NCI-H446 (cell line): ENCODE results near the gene PKD2.
"Not testable (repeated sequence)": the region's sequence is repeated elsewhere in the genome, so short reads cannot be mapped to it uniquely, and the experiment has no call there.

Source experiments
- DNase-seq, 2 experiments: peaks; one replicate each; lab custom pipeline; 2025; lab: John Stamatoyannopoulos, UW

Gene PKD2

GRCh38 chr4:87986508-87986907 is 20.9 kb upstream of the PKD2 start:
- DNase-seq = no peak

- no peak for DNase-seq
These were observed 17.7 kb upstream of the PKD2 start for GRCh38 chr4:87989765-87990164.

GRCh38 chr4:87995435-87995834 is 12.0 kb upstream of the PKD2 start:
- DNase-seq = no peak

- not testable (repeated sequence) for DNase-seq
These were observed 8.2 kb upstream of the PKD2 start for GRCh38 chr4:87999191-87999691.

GRCh38 chr4:88001871-88002270 is 5.6 kb upstream of the PKD2 start:
- no peak for DNase-seq

DNA sequence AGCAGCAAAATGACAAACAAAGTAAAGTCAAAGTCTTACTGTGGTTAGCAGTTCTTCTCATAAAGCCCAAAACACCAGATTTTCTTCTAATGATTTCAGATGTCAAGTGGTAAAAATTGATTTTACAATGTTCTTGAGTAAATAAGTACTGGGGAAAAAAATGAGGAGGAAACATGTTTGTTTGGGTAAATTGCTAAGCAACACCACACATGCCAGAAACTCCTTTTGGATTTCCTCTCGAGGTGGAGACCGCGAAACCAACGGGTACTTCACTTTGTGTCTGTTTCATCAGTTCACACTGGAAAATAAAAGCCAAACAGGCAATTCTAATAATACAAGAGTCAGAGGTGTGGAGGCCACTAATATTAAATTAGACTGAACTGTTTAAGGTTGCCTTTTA is 4.6 kb upstream of the PKD2 start:
- no peak for DNase-seq

DNA sequence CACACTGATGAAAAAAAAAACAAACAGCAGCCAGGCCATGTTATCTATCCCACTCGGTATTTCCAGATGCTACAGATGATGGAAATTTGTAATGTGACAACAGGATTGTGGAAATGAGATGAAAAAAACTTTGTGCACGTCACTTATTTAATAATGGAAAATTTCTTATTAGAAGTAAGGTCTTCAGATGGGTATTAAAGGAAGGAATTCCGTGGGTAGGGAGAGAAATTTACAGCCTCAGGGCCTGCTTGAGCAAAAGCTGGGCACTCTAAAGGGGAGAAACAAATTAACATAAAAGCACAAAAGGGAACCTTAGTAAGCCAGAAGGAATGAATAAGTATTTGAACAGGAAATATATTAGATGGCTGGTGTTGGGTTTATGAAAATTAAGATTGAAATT is 4.2 kb upstream of the PKD2 start:
- DNase-seq = no peak

- no peak for DNase-seq
These were observed 2.4 kb upstream of the PKD2 start for GRCh38 chr4:88005076-88005475.

GRCh38 chr4:88005946-88006345 is 1.5 kb upstream of the PKD2 start:
- no peak for DNase-seq

GRCh38 chr4:88006956-88007303 is 505 bp upstream of the PKD2 start:
- no peak for DNase-seq

DNA sequence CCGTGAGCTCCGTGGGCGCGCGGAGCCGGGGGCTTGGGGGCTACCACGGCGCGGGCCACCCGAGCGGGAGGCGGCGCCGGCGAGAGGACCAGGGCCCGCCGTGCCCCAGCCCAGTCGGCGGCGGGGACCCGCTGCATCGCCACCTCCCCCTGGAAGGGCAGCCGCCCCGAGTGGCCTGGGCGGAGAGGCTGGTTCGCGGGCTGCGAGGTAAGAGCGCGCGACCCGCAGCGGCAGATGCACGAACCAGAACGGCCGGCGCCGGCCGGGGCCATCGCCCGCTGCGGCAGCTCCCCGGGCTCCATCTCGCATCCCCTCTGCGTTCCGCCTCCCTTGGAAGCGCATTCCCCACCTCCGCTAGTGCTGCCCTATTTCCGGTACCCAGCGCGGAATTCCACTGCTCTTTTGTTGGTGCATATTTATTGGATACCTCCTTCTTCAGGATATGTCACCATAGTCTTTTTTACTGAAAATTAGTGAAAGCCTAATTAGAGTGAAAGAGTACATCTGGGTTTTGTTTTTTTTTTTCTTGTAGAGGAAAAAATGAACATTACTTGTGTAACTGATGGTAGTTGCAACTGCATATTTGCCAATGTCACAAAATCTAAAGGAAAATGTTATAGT is 797 bp downstream of the PKD2 start:
- DNase-seq = peak in 1 of 2 experiments; percentile 39

DNA sequence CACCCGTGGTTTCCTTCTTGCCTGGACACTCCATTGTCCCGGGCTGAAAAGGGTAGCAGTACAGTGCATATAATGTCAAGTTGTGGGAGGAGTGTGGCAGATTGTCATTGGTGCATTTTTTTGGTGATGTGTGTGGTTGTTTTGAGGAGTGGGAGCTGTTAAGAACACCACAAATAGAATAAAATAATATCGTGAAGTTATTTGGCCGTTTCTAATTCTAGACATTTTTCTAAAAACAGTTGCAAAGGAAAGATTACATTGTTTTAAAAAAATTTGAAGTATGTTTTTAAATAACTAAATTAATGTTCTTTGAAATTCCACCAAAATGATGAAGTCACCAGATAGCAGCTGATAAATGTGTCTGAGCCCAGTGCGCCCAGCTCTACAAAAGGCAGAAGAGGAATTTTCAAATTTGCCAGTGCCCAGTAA is 1.3 kb downstream of the PKD2 start:
- no peak for DNase-seq

DNA sequence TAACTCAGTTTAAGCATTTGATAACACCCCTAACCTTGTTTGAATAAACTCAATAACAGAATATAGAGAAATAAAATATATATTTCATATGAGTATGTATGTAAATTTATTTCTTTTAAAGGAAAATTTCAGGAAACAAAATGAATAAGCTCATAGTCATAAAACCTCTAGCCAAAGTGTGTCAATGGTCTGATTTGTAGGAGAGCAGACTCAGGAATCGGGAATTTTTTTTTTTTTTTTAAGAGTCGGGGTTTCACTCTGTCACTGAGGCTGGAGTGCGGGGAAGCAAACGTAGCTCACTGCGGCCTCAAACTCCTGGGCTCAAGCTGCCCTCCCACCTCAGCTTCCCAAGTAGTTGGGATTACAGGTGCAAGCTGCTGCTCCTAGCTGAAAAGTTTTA is 2.4 kb downstream of the PKD2 start:
- DNase-seq = no peak

DNA sequence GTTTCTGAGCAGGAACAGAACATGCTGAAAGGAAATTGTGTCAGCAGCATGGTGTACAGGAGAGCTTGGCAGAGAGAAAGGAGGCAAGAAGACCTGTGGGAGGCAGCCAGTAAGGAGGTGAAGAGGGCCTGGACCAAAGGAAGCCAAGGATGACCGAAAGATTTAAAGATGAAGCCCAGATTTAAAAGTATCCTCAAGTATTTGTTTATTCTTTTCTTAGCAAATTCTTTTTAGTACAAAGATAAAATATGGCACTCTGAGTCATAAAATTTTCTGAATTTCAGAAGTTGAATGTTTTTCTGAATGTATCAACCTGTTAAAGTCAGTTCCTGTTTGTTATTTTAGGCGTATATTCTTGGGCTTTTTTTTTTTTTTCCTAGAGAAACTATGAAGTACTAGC is 3.5 kb downstream of the PKD2 start:
- no peak for DNase-seq

- no peak for DNase-seq
These were observed 5.2 kb downstream of the PKD2 start for GRCh38 chr4:88012647-88013046.

DNA sequence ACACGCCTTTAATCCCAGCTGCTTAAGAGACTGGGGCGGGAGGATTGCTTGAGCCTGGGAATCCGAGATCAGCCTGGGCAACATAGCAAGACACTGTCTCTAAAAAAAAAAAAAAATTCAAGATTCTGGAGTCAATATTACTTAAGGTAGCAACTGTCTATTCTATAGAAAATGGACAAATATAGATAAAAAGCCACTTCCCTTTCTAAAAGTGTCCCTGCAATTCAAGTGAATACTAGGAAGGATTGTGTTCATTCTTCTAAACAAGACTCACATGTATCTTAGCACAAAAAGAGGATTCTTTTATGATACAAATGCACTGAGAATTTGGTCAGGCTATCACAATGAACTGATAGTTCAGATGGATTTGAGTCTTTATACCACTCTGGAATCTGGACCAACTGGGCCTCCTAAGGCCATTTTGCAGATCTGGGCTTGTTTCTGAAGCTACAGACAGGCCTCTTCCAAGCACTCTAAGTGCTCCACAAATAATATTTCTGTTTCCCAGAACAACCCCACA is 7.0 kb downstream of the PKD2 start:
- DNase-seq = no peak

DNA sequence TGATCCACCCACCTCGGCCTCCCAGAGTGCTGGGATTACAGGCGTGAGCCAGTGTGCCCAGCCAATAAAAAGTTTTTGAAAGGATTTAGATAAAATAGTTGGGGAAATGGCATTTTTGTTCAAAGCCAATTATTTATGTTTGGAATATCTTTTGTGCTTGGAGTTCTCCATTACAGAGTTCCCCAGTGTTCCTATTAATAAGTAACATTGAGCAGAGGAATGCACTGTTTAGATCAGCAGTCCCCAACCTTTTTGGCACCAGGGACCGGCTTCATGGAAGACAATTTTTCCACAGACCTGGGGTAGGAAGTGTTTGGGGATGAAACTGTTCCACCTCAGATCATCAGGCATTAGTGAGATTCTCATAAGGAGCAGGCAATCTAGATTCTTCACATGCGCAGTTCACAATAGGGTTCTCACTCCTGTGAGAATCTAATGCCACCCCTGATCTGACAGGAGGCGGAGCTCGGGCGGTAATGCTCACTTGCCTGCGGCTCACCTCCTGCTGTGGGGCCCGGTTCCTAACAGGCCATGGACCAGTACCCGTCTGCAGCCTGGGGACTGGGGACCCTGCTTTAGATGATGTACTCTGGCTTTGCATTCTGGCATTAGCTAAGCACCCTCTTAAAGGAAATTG is 8.3 kb downstream of the PKD2 start:
- DNase-seq = no peak

GRCh38 chr4:88017516-88018297 is 10.3 kb downstream of the PKD2 start:
- DNase-seq = peak in 1 of 2 experiments; percentile 32

- DNase-seq = no peak
These were observed 11.0 kb downstream of the PKD2 start for GRCh38 chr4:88018466-88018865.

DNA sequence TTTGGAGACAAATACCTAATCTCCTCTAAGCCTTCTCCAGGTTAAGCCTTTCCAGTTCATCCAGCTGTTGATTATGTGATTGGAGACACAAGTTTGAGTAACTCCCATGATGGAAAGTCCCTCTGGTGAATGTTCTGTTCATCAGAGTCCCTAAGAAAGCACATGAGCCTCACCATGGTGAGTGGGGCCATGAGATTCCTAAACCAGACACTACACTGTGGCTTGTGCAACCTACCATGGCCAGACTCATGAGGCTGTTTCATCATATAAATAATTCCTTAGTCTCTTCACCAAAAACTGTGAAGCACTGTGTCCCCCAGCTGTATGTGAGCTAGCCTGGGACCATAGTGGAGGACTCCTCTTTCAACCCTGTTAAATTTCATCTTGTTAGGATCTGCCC is 14.4 kb downstream of the PKD2 start:
- no peak for DNase-seq

DNA sequence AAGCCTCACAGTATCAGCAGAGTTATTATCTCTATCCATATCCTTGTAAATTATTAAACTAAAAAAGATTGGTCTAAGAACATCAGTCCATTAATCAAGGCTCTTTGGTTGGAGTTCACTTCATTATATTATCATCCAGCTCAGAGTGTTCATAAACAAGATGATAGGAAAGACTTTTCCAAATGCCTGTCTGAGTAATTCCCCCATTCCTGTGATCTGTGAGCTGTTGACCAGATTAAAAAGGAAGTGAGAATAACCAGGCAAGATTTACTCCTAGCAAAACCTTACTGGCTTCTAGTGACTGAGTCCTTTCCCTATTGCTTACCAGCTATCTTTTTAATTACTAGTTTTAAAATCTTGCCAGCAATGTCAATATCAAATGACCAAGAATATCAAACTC is 14.9 kb downstream of the PKD2 start:
- no peak for DNase-seq

DNA sequence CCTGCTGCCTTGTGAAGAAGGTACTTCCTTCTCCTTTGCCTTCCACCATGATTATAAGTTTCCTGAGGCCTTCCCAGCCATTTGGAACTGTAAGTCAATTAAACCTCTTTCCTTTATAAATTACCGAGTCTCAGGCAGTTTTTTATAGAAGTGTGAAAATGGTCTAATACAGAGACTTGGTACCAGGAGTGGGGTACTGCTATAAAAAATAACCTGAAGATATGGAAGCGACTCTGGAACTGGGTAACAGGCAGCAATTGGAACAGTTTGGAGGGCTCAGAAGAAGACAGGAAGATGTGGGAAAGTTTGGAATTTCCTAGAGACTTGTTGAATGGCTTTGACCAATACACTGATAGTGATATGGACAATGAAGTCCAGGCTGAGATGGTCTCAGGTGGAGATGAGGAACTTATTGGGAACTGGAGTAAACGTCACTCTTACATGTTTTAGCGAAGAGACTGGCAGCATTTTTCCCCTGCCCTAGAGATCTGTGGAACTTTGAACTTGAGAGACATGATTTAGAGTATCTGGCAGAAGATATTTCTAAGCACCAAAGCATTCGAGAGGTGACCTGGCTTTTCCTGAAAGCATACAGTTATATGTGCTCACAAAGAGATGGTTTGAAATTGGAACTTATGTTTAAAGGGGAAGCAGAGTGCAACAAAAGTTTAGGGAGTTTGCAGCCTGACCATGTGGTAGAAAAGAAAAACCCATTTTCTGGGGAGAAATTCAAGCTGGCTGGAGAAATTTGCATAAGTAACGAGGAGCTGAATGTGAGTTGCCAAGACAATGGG is 18.6 kb downstream of the PKD2 start:
- not testable (repeated sequence) for DNase-seq
